ENCODE results near the gene CACNA1S.

The CACNA1S gene

DNA sequence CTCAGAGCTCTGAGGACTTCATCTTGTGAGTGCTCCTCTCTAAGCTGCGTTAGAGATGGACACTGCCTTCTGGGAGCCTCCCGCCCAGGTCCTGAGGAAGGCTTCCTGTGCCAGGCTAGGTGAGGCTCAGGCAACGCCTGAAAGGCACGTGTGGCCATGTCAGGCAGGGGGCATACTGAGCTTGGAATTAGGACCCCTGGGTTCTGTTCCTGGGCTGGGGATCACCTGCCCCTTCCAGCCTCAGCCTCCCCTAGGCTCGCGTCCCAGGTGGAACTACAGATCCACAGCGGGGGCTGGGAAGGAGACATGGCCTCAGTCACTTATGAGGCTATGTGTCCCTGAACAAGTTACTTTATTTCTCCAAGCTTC lies 24.8 kb upstream of the CACNA1S start:
- no peak for DNase-seq (ENCODE audit: low spot score)
- Histone ChIP-seq H3K79me1 (ENCODE audit: low read depth, low read length) (no peaks in the 10 kb centered on the region), H3K36me3 (replicated peaks in 1 of 2; ENCODE audit: control insufficient read depth in 2 of 2, insufficient read depth in 2 of 2, low read length in 2 of 2) (peaks cover 51 to 81% of the 10 kb centered on the region in 2 donors)

DNA sequence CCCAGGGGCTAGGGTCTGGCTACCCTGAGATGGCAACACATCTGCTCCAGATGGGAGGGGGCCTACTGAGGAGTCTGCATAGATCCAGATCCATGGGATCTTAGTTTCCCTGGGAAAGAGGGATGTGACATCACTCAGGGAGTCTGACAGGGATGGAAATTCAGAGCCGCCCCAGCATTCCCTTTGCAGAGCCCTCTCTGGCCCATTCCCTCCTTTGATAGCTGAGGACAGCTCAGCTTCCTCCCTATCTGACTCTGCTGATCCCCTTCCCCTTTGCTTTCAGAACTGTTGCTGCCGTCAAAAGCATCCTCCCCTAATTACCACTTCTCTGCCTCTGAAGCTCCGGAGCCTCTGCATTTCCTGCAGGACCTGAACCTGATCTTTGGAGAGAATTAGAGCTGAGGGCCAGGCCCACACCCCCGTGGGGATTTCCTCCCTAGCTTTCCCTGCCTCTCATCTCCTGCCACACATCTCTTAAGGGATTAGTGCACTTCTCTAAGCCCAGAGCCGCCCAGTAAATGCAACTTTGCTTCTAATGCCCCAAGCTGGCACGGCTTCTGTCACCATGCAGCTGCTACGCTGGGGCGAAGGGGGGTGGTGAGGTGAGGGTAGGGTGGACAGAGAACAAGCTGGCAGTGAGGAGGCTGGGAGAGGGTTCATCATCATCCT lies 24.3 kb upstream of the CACNA1S start:
- Histone ChIP-seq H4K91ac (ENCODE audit: low read depth, low read length, poor library complexity) (no peak overlapping the region), H3K18ac (ENCODE audit: low read length) (no peak overlapping the region), H3K4ac (ENCODE audit: low read length) (no peak overlapping the region), H3K4me1 (ENCODE audit: control insufficient read depth in 2 of 2, insufficient read depth in 1 of 2, low read depth in 1 of 2, low read length in 2 of 2) (no peaks in the 10 kb centered on the region), H2BK12ac (ENCODE audit: low read length) (no peak overlapping the region), H4K8ac (ENCODE audit: low read depth, low read length) (no peak overlapping the region), H2AFZ (ENCODE audit: low read length) (no peak overlapping the region), H3K4me2 (ENCODE audit: insufficient read depth, low read length, poor library complexity, severe bottlenecking) (no peak overlapping the region), H2AK5ac (ENCODE audit: low read depth, low read length) (no peak overlapping the region), H3K9ac (ENCODE audit: low read depth, low read length, poor library complexity) (no peak overlapping the region), H3K27me3 (ENCODE audit: control insufficient read depth in 3 of 3, insufficient read depth in 3 of 3, low read depth in 1 of 3, low read length in 3 of 3) (no peaks in the 10 kb centered on the region), H3K79me1 (ENCODE audit: low read depth, low read length) (no peaks in the 10 kb centered on the region), H3K36me3 (replicated peaks in 1 of 2; ENCODE audit: control insufficient read depth in 2 of 2, insufficient read depth in 2 of 2, low read length in 2 of 2) (peaks cover 46 to 76% of the 10 kb centered on the region in 2 donors), H3K9me3 (replicated peaks in 1 of 2; ENCODE audit: control insufficient read depth in 2 of 2, insufficient read depth in 1 of 2, low read depth in 1 of 2, low read length in 2 of 2) (peaks cover 0 to 2% of the 10 kb centered on the region in 2 donors), H3K23ac (ENCODE audit: low read depth, low read length, poor library complexity) (no peak overlapping the region), H3K14ac (ENCODE audit: low read length) (no peak overlapping the region), H3K27ac (replicated peaks; ENCODE audit: low read length) (no peak overlapping the region), H2BK5ac (ENCODE audit: low read length) (no peak overlapping the region), H2BK120ac (ENCODE audit: low read depth, low read length) (no peak overlapping the region), H3K4me3 (ENCODE audit: low read length in 2 of 2) (no peak overlapping the region), H2BK15ac (ENCODE audit: low read length) (no peak overlapping the region)
- no peak for DNase-seq (ENCODE audit: low spot score)
- WGBS, 2 donors (ENCODE audit: extremely low coverage in 2 of 2, insufficient read length in 2 of 2, insufficient replicate concordance in 1 of 2), result no CpG with 5 or more reads among the region's 8 CpGs

More for the DNA sequence above, 24.8 kb upstream of the CACNA1S start:
- Histone ChIP-seq H3K4me2 (ENCODE audit: insufficient read depth, low read length, poor library complexity, severe bottlenecking) (no peak overlapping the region), H3K9ac (ENCODE audit: low read depth, low read length, poor library complexity) (no peak overlapping the region), H3K27ac (replicated peaks; ENCODE audit: low read length) (no peak overlapping the region), H3K14ac (ENCODE audit: low read length) (no peak overlapping the region), H2BK120ac (ENCODE audit: low read depth, low read length) (no peak overlapping the region), H2BK5ac (ENCODE audit: low read length) (no peak overlapping the region), H3K27me3 (ENCODE audit: control insufficient read depth in 3 of 3, insufficient read depth in 3 of 3, low read depth in 1 of 3, low read length in 3 of 3) (no peaks in the 10 kb centered on the region), H3K4me3 (ENCODE audit: low read length in 2 of 2) (no peak overlapping the region), H3K18ac (ENCODE audit: low read length) (no peak overlapping the region), H3K4me1 (ENCODE audit: control insufficient read depth in 2 of 2, insufficient read depth in 1 of 2, low read depth in 1 of 2, low read length in 2 of 2) (no peaks in the 10 kb centered on the region), H3K4ac (ENCODE audit: low read length) (no peak overlapping the region), H4K8ac (ENCODE audit: low read depth, low read length) (no peak overlapping the region), H4K91ac (ENCODE audit: low read depth, low read length, poor library complexity) (no peak overlapping the region), H3K23ac (ENCODE audit: low read depth, low read length, poor library complexity) (no peak overlapping the region), H2BK15ac (ENCODE audit: low read length) (no peak overlapping the region), H2BK12ac (ENCODE audit: low read length) (no peak overlapping the region), H2AK5ac (ENCODE audit: low read depth, low read length) (no peak overlapping the region), H3K9me3 (replicated peaks in 1 of 2; ENCODE audit: control insufficient read depth in 2 of 2, insufficient read depth in 1 of 2, low read depth in 1 of 2, low read length in 2 of 2) (peaks cover 0 to 2% of the 10 kb centered on the region in 2 donors), H2AFZ (ENCODE audit: low read length) (no peak overlapping the region)
- WGBS, 2 donors (ENCODE audit: extremely low coverage in 2 of 2, insufficient read length in 2 of 2, insufficient replicate concordance in 1 of 2), result no CpG with 5 or more reads among the region's 7 CpGs

DNA sequence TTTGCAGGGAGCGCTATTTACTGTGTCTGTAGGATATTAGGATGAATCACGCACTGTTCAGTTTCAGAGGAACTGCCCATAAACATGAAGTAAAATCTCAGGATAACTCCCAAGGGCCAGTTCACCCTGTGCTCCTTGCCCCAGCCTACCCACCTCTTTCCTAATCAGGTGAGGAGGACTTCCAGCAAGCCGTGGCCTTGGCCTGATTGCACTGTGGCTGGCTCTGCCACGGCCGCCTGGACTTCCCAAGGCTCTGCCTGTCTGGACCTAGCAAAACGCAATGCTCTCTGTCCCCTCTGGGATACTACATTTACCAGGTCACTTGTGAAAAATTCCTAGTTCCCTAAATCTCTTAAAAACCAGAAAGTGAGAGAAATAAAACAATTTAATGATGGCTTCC lies 22.2 kb upstream of the CACNA1S start:
- Histone ChIP-seq H3K36me3 (replicated peaks in 1 of 2; ENCODE audit: control insufficient read depth in 2 of 2, insufficient read depth in 2 of 2, low read length in 2 of 2) (peaks cover 35 to 55% of the 10 kb centered on the region in 2 donors), H3K14ac (ENCODE audit: low read length) (no peak overlapping the region), H2BK15ac (ENCODE audit: low read length) (no peak overlapping the region), H2BK12ac (ENCODE audit: low read length) (no peak overlapping the region), H3K4ac (ENCODE audit: low read length) (no peak overlapping the region), H4K8ac (ENCODE audit: low read depth, low read length) (no peak overlapping the region), H4K91ac (ENCODE audit: low read depth, low read length, poor library complexity) (no peak overlapping the region), H3K23ac (ENCODE audit: low read depth, low read length, poor library complexity) (no peak overlapping the region), H3K4me3 (ENCODE audit: low read length in 2 of 2) (no peak overlapping the region), H3K79me1 (ENCODE audit: low read depth, low read length) (no peaks in the 10 kb centered on the region), H3K27me3 (ENCODE audit: control insufficient read depth in 3 of 3, insufficient read depth in 3 of 3, low read depth in 1 of 3, low read length in 3 of 3) (no peaks in the 10 kb centered on the region), H3K9ac (ENCODE audit: low read depth, low read length, poor library complexity) (no peak overlapping the region), H3K9me3 (replicated peaks in 1 of 2; ENCODE audit: control insufficient read depth in 2 of 2, insufficient read depth in 1 of 2, low read depth in 1 of 2, low read length in 2 of 2) (peaks cover 0 to 2% of the 10 kb centered on the region in 2 donors), H2AK5ac (ENCODE audit: low read depth, low read length) (no peak overlapping the region), H3K18ac (ENCODE audit: low read length) (no peak overlapping the region), H2BK120ac (ENCODE audit: low read depth, low read length) (no peak overlapping the region), H3K27ac (replicated peaks; ENCODE audit: low read length) (no peak overlapping the region), H2AFZ (ENCODE audit: low read length) (no peak overlapping the region), H3K4me1 (ENCODE audit: control insufficient read depth in 2 of 2, insufficient read depth in 1 of 2, low read depth in 1 of 2, low read length in 2 of 2) (no peaks in the 10 kb centered on the region), H2BK5ac (ENCODE audit: low read length) (no peak overlapping the region), H3K4me2 (ENCODE audit: insufficient read depth, low read length, poor library complexity, severe bottlenecking) (no peak overlapping the region)
- no peak for DNase-seq (ENCODE audit: low spot score)
- no CpG with 5 or more reads among the region's 6 CpGs for WGBS, 2 donors (ENCODE audit: extremely low coverage in 2 of 2, insufficient read length in 2 of 2, insufficient replicate concordance in 1 of 2)

DNA sequence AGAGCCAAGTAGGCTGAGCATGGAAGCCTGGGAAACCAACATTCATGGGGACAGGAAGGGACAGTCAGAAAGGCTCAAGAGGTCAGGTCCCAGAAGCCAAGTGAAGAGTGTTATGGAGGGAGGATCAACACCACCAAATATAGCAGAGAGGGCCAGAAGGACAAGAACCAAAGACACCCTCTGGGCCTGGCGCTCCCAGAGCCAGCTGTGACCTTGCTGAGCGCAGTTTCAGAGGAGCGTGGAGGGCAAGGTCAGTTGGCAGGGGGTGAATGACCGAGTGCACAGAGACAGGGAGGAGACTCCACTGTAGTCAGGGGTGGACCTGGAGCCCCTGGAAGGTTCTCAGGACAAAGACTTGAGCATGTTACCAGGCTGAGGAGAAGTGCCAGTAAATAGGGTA lies 19.2 kb upstream of the CACNA1S start:
- Histone ChIP-seq H3K4ac (ENCODE audit: low read length) (no peak overlapping the region), H2BK120ac (ENCODE audit: low read depth, low read length) (no peak overlapping the region), H3K9me3 (replicated peaks in 1 of 2; ENCODE audit: control insufficient read depth in 2 of 2, insufficient read depth in 1 of 2, low read depth in 1 of 2, low read length in 2 of 2) (peaks cover 0 to 2% of the 10 kb centered on the region in 2 donors), H2AK5ac (ENCODE audit: low read depth, low read length) (peak overlapping the region; percentile 53), H3K27me3 (ENCODE audit: control insufficient read depth in 3 of 3, insufficient read depth in 3 of 3, low read depth in 1 of 3, low read length in 3 of 3) (peaks cover 0 to 4% (median 0%) of the 10 kb centered on the region in 3 experiments), H4K8ac (ENCODE audit: low read depth, low read length) (no peak overlapping the region), H3K14ac (ENCODE audit: low read length) (no peak overlapping the region), H3K9ac (ENCODE audit: low read depth, low read length, poor library complexity) (no peak overlapping the region), H2AFZ (ENCODE audit: low read length) (no peak overlapping the region), H3K18ac (ENCODE audit: low read length) (no peak overlapping the region), H2BK12ac (ENCODE audit: low read length) (no peak overlapping the region), H3K4me1 (ENCODE audit: control insufficient read depth in 2 of 2, insufficient read depth in 1 of 2, low read depth in 1 of 2, low read length in 2 of 2) (peaks cover 0 to 6% of the 10 kb centered on the region in 2 donors), H3K23ac (ENCODE audit: low read depth, low read length, poor library complexity) (no peak overlapping the region), H3K4me3 (ENCODE audit: low read length in 2 of 2) (no peak overlapping the region), H4K91ac (ENCODE audit: low read depth, low read length, poor library complexity) (no peak overlapping the region), H3K79me1 (ENCODE audit: low read depth, low read length) (no peaks in the 10 kb centered on the region), H3K4me2 (ENCODE audit: insufficient read depth, low read length, poor library complexity, severe bottlenecking) (no peak overlapping the region), H3K27ac (replicated peaks; ENCODE audit: low read length) (no peak overlapping the region), H2BK15ac (ENCODE audit: low read length) (no peak overlapping the region), H3K36me3 (replicated peaks in 1 of 2; ENCODE audit: control insufficient read depth in 2 of 2, insufficient read depth in 2 of 2, low read length in 2 of 2) (peaks cover 21 to 25% of the 10 kb centered on the region in 2 donors), H2BK5ac (ENCODE audit: low read length) (no peak overlapping the region)
- no CpG with 5 or more reads among the region's 4 CpGs for WGBS, 2 donors (ENCODE audit: extremely low coverage in 2 of 2, insufficient read length in 2 of 2, insufficient replicate concordance in 1 of 2)
- no peak for DNase-seq (ENCODE audit: low spot score)

Measured in neuronal stem cell (in vitro differentiated cells).